NCI-H1694 (cell line): ENCODE results near the gene ELMO1.

ENCODE experiments used
- DNase-seq: peaks from one replicate; lab custom pipeline; 2025; lab: John Stamatoyannopoulos, UW

The ELMO1 gene

GRCh38 chr7:37269711-37270508 lies 178.8 kb downstream of the ELMO1 start:
- no peak for DNase-seq

GRCh38 chr7:37267251-37267650 lies 181.4 kb downstream of the ELMO1 start:
- no peak for DNase-seq

- no peak for DNase-seq
These were observed 182.8 kb downstream of the ELMO1 start for GRCh38 chr7:37265876-37266275.

- DNase-seq = no peak
These were observed 183.7 kb downstream of the ELMO1 start for GRCh38 chr7:37265006-37265405.

- no peak for DNase-seq
These were observed 186.5 kb downstream of the ELMO1 start for GRCh38 chr7:37262181-37262580.

- DNase-seq = no peak
These were observed 189.3 kb downstream of the ELMO1 start for GRCh38 chr7:37259319-37259821.

GRCh38 chr7:37256631-37257030 lies 192.0 kb downstream of the ELMO1 start:
- no peak for DNase-seq

- no peak for DNase-seq
These were observed 193.2 kb downstream of the ELMO1 start for GRCh38 chr7:37255327-37255944.

- no peak for DNase-seq
These were observed 197.4 kb downstream of the ELMO1 start for GRCh38 chr7:37251222-37251621.

- no peak for DNase-seq
These were observed 199.4 kb downstream of the ELMO1 start for GRCh38 chr7:37249240-37249639.

- no peak for DNase-seq
These were observed 200.2 kb downstream of the ELMO1 start for GRCh38 chr7:37248396-37248861.

GRCh38 chr7:37247861-37248260 lies 200.8 kb downstream of the ELMO1 start:
- no peak for DNase-seq

- no peak for DNase-seq
These were observed 203.1 kb downstream of the ELMO1 start for GRCh38 chr7:37245590-37245989.

- no peak for DNase-seq
These were observed 211.8 kb downstream of the ELMO1 start for GRCh38 chr7:37236906-37237305.

- DNase-seq = no peak
These were observed 212.9 kb downstream of the ELMO1 start for GRCh38 chr7:37235813-37236212.

- peak; percentile 2 for DNase-seq
These were observed 213.7 kb downstream of the ELMO1 start for GRCh38 chr7:37234928-37235327.

GRCh38 chr7:37234334-37234733 lies 214.3 kb downstream of the ELMO1 start:
- no peak for DNase-seq

- no peak for DNase-seq
These were observed 217.1 kb downstream of the ELMO1 start for GRCh38 chr7:37231613-37232012.

GRCh38 chr7:37230221-37230620 lies 218.4 kb downstream of the ELMO1 start:
- no peak for DNase-seq

- no peak for DNase-seq
These were observed 219.3 kb downstream of the ELMO1 start for GRCh38 chr7:37229381-37229780.

- DNase-seq = no peak
These were observed 223.2 kb downstream of the ELMO1 start for GRCh38 chr7:37225285-37225969.

- no peak for DNase-seq
These were observed 223.9 kb downstream of the ELMO1 start for GRCh38 chr7:37224746-37225145.

- DNase-seq = no peak
These were observed 228.0 kb downstream of the ELMO1 start for GRCh38 chr7:37220664-37221063.
